ENCODE measurements around the gene ITPK1. TPM values are rescaled to one million over a fixed set of nuclear protein-coding genes. Genes with fewer than 3 reads are reported as not detected.
"Not testable (repeated sequence)": the region's sequence is repeated elsewhere in the genome, so short reads cannot be mapped to it uniquely, and the experiment has no call there.

Gene ITPK1
- polyA plus RNA-seq, result 100 to 1,000 TPM in 3 of 4 donors, 10 to 100 TPM in 1; 98.8 to 153 (median 138) TPM
- long read RNA-seq, donor 1, result 0 reads
- long read RNA-seq, donor 2, full-length matches to known transcripts, result 4 of 19 reads
- long read RNA-seq, donor 2, partial matches to known transcripts, result 9 of 19 reads
- long read RNA-seq, donor 2, other reads (novel, unspliced or antisense), result 6 of 19 reads
- long read RNA-seq, donor 3, full-length matches to known transcripts, result 1 of 16 reads
- long read RNA-seq, donor 3, partial matches to known transcripts, result 10 of 16 reads
- long read RNA-seq, donor 3, other reads (novel, unspliced or antisense), result 5 of 16 reads
- long read RNA-seq, donor 4, result 0 reads
- long read RNA-seq, donor 5, partial matches to known transcripts, result 5 of 5 reads
- long read RNA-seq, donor 5, other reads (novel, unspliced or antisense), result 0 of 5 reads
- long read RNA-seq, donor 6, full-length matches to known transcripts, result 6 of 17 reads
- long read RNA-seq, donor 6, partial matches to known transcripts, result 11 of 17 reads
- long read RNA-seq, donor 6, other reads (novel, unspliced or antisense), result 0 of 17 reads
- long read RNA-seq, donor 7, result 0 reads
- long read RNA-seq, donor 8, result 0 reads
- long read RNA-seq, donor 9, partial matches to known transcripts, result 5 of 5 reads
- long read RNA-seq, donor 9, other reads (novel, unspliced or antisense), result 0 of 5 reads
- long read RNA-seq, donor 10, full-length matches to known transcripts, result 5 of 58 reads
- long read RNA-seq, donor 10, partial matches to known transcripts, result 53 of 58 reads
- long read RNA-seq, donor 10, other reads (novel, unspliced or antisense), result 0 of 58 reads

GRCh38 chr14:93115821-93116675, at the start of gene ITPK1:
TSS of gene ITPK1 (minus strand) at chr14:93115925. CDS start at chr14:93115163, 762 bp downstream.
- Histone ChIP-seq H3K4me1 (ENCODE audit: control insufficient read depth in 3 of 3, insufficient read depth in 2 of 3, low read depth in 1 of 3, low read length in 2 of 3) (peaks cover 0 to 21% (median 4%) of the 10 kb centered on the region in 3 donors), H3K9me3 (ENCODE audit: control insufficient read depth in 2 of 2, insufficient read depth in 1 of 2, low read depth in 1 of 2, low read length in 1 of 2) (no peaks in the 10 kb centered on the region), H3K27ac (ENCODE audit: low read depth in 1 of 3, low read length in 2 of 3) (peak within 1 kb of the TSS; percentile 98 to 99 (median 99)), H3K27me3 (ENCODE audit: control insufficient read depth in 3 of 3, insufficient read depth in 3 of 3, low read length in 3 of 3) (no peaks in the 10 kb centered on the region), H3K4me3 (ENCODE audit: low read depth in 1 of 3, low read length in 3 of 3) (peak within 1 kb of the TSS; percentile 82 to 88 (median 85)), H3K36me3 (ENCODE audit: control insufficient read depth in 3 of 3, insufficient read depth in 2 of 3, low read depth in 1 of 3, low read length in 3 of 3) (peaks cover 0 to under 1% (median 0%) of the 10 kb centered on the region in 3 donors)
- DNase-seq (peak; percentile 67 to 83), FAIRE-seq (no peak)
- 0 to 1% (median 1%) methylated on average over 28 to 77 of the region's 77 CpGs for WGBS, 3 donors

- Histone ChIP-seq H3K4me1 (ENCODE audit: control insufficient read depth in 3 of 3, insufficient read depth in 2 of 3, low read depth in 1 of 3, low read length in 2 of 3) (no peaks in the 10 kb centered on the region), H3K9me3 (ENCODE audit: control insufficient read depth in 2 of 2, insufficient read depth in 1 of 2, low read depth in 1 of 2, low read length in 1 of 2) (no peaks in the 10 kb centered on the region), H3K27ac (ENCODE audit: low read depth in 1 of 3, low read length in 2 of 3) (no peak overlapping the region), H3K27me3 (ENCODE audit: control insufficient read depth in 3 of 3, insufficient read depth in 3 of 3, low read length in 3 of 3) (no peaks in the 10 kb centered on the region), H3K36me3 (ENCODE audit: control insufficient read depth in 3 of 3, insufficient read depth in 2 of 3, low read depth in 1 of 3, low read length in 3 of 3) (no peaks in the 10 kb centered on the region), H3K4me3 (ENCODE audit: low read depth in 1 of 3, low read length in 3 of 3) (no peak overlapping the region)
- no peak for DNase-seq
- WGBS, 3 donors, result 67 to 76% (median 69%) methylated on average over 5 of the region's 5 CpGs
- FAIRE-seq, result no peak
Observed at GRCh38 chr14:93163564-93163963, 47.8 kb upstream of the ITPK1 start.

- 78 to 84% (median 80%) methylated on average over 4 of the region's 4 CpGs for WGBS, 3 donors
- Histone ChIP-seq H3K27me3 (ENCODE audit: control insufficient read depth in 3 of 3, insufficient read depth in 3 of 3, low read length in 3 of 3) (no peaks in the 10 kb centered on the region), H3K9me3 (ENCODE audit: control insufficient read depth in 2 of 2, insufficient read depth in 1 of 2, low read depth in 1 of 2, low read length in 1 of 2) (no peaks in the 10 kb centered on the region), H3K4me3 (ENCODE audit: low read depth in 1 of 3, low read length in 3 of 3) (no peak overlapping the region), H3K36me3 (ENCODE audit: control insufficient read depth in 3 of 3, insufficient read depth in 2 of 3, low read depth in 1 of 3, low read length in 3 of 3) (no peaks in the 10 kb centered on the region), H3K27ac (ENCODE audit: low read depth in 1 of 3, low read length in 2 of 3) (no peak overlapping the region), H3K4me1 (ENCODE audit: control insufficient read depth in 3 of 3, insufficient read depth in 2 of 3, low read depth in 1 of 3, low read length in 2 of 3) (no peaks in the 10 kb centered on the region)
- FAIRE-seq, result no peak
- DNase-seq, result no peak
Observed at GRCh38 chr14:93161411-93161940, 45.8 kb upstream of the ITPK1 start.

GRCh38 chr14:93160353-93160801, 44.7 kb upstream of the ITPK1 start:
- Histone ChIP-seq H3K36me3 (ENCODE audit: control insufficient read depth in 3 of 3, insufficient read depth in 2 of 3, low read depth in 1 of 3, low read length in 3 of 3) (no peaks in the 10 kb centered on the region), H3K27ac (ENCODE audit: low read depth in 1 of 3, low read length in 2 of 3) (no peak overlapping the region), H3K4me1 (ENCODE audit: control insufficient read depth in 3 of 3, insufficient read depth in 2 of 3, low read depth in 1 of 3, low read length in 2 of 3) (no peaks in the 10 kb centered on the region), H3K27me3 (ENCODE audit: control insufficient read depth in 3 of 3, insufficient read depth in 3 of 3, low read length in 3 of 3) (no peaks in the 10 kb centered on the region), H3K9me3 (ENCODE audit: control insufficient read depth in 2 of 2, insufficient read depth in 1 of 2, low read depth in 1 of 2, low read length in 1 of 2) (no peaks in the 10 kb centered on the region), H3K4me3 (ENCODE audit: low read depth in 1 of 3, low read length in 3 of 3) (no peak overlapping the region)
- peak; percentile 21 to 30 for DNase-seq
- FAIRE-seq, result no peak
- 13 to 33% (median 17%) methylated on average over 4 of the region's 4 CpGs for WGBS, 3 donors

- not testable (repeated sequence) for H3K27me3 ChIP-seq (ENCODE audit: control insufficient read depth in 3 of 3, insufficient read depth in 3 of 3, low read length in 3 of 3); DNase-seq; H3K9me3 ChIP-seq (ENCODE audit: control insufficient read depth in 2 of 2, insufficient read depth in 1 of 2, low read depth in 1 of 2, low read length in 1 of 2); H3K4me1 ChIP-seq (ENCODE audit: control insufficient read depth in 3 of 3, insufficient read depth in 2 of 3, low read depth in 1 of 3, low read length in 2 of 3); H3K27ac ChIP-seq (ENCODE audit: low read depth in 1 of 3, low read length in 2 of 3); FAIRE-seq; H3K4me3 ChIP-seq (ENCODE audit: low read depth in 1 of 3, low read length in 3 of 3); H3K36me3 ChIP-seq (ENCODE audit: control insufficient read depth in 3 of 3, insufficient read depth in 2 of 3, low read depth in 1 of 3, low read length in 3 of 3)
- WGBS, 3 donors, result 38 to 57% (median 42%) methylated on average over 5 of the region's 5 CpGs
Observed at GRCh38 chr14:93159625-93160352, 44.1 kb upstream of the ITPK1 start.

- H3K27me3 ChIP-seq (ENCODE audit: control insufficient read depth in 3 of 3, insufficient read depth in 3 of 3, low read length in 3 of 3); H3K27ac ChIP-seq (ENCODE audit: low read depth in 1 of 3, low read length in 2 of 3); H3K4me1 ChIP-seq (ENCODE audit: control insufficient read depth in 3 of 3, insufficient read depth in 2 of 3, low read depth in 1 of 3, low read length in 2 of 3); FAIRE-seq; H3K9me3 ChIP-seq (ENCODE audit: control insufficient read depth in 2 of 2, insufficient read depth in 1 of 2, low read depth in 1 of 2, low read length in 1 of 2); H3K36me3 ChIP-seq (ENCODE audit: control insufficient read depth in 3 of 3, insufficient read depth in 2 of 3, low read depth in 1 of 3, low read length in 3 of 3); H3K4me3 ChIP-seq (ENCODE audit: low read depth in 1 of 3, low read length in 3 of 3); DNase-seq: not testable (repeated sequence)
- 84 to 89% (median 88%) methylated on average over 7 of the region's 7 CpGs for WGBS, 3 donors
Observed at GRCh38 chr14:93158349-93158748, 42.6 kb upstream of the ITPK1 start.

- Histone ChIP-seq H3K27ac (ENCODE audit: low read depth in 1 of 3, low read length in 2 of 3) (no peak overlapping the region), H3K9me3 (ENCODE audit: control insufficient read depth in 2 of 2, insufficient read depth in 1 of 2, low read depth in 1 of 2, low read length in 1 of 2) (no peaks in the 10 kb centered on the region), H3K27me3 (ENCODE audit: control insufficient read depth in 3 of 3, insufficient read depth in 3 of 3, low read length in 3 of 3) (no peaks in the 10 kb centered on the region), H3K36me3 (ENCODE audit: control insufficient read depth in 3 of 3, insufficient read depth in 2 of 3, low read depth in 1 of 3, low read length in 3 of 3) (no peaks in the 10 kb centered on the region), H3K4me3 (ENCODE audit: low read depth in 1 of 3, low read length in 3 of 3) (no peak overlapping the region), H3K4me1 (ENCODE audit: control insufficient read depth in 3 of 3, insufficient read depth in 2 of 3, low read depth in 1 of 3, low read length in 2 of 3) (peaks cover 0 to under 1% (median 0%) of the 10 kb centered on the region in 3 donors)
- DNase-seq, result peak in 1 of 2 donors; percentile 25
- no peak for FAIRE-seq
- 73 to 84% (median 78%) methylated on average over 8 of the region's 8 CpGs for WGBS, 3 donors
Observed at GRCh38 chr14:93156693-93157369, 41.1 kb upstream of the ITPK1 start.

Data from small intestine (tissue), 16 donors.